H1 (cell line): ENCODE measurements around the gene GBA2. TPM values are rescaled to one million over a fixed set of nuclear protein-coding genes. Genes with fewer than 3 reads are reported as not detected.

Experiments used
- CTCF ChIA-PET: fragments of 300-600 bp; sonication (Branson Sonifier 250); formaldehyde crosslinking; loops from one replicate; lab custom pipeline; 2021; ENCODE audit not compliant: partially characterized antibody; lab: Charles Lee
- POLR2A ChIA-PET: fragments of 300-600 bp; sonication (Branson Sonifier 250); formaldehyde crosslinking; loops from one replicate; lab custom pipeline; 2021; ENCODE audit warnings: inconsistent platforms; ENCODE audit not compliant: partially characterized antibody; lab: Charles Lee
- DNase-seq, 2 experiments: peaks; one replicate each; pipeline versions ENCODE4 v3.0.0 to v3.0.0-alpha.2; 2010 to 2022; ENCODE audit warnings: low spot score in 2 of 2, low read depth in 1 of 2, mixed read lengths in 1 of 2
- FAIRE-seq: peaks from 2 replicates; lab custom pipeline; 2011; peaks lifted over from hg19 to GRCh38; lab: Jason Lieb, UNC
- H2AFZ ChIP-seq: 2 replicates; pipeline ENCODE4 v1.8.1; 2012; ENCODE audit warnings: low read length, inconsistent platforms
- H2AK5ac ChIP-seq: 2 replicates; pipeline ENCODE4 v1.6.1; 2013; ENCODE audit warnings: low read depth, low read length
- H2BK120ac ChIP-seq: replicated peaks from 2 replicates; pipeline ENCODE3; 2013; ENCODE audit warnings: low read depth, low read length, inconsistent platforms
- H2BK12ac ChIP-seq: 2 replicates; pipeline ENCODE4 v1.6.1; 2013; ENCODE audit warnings: low read depth, low read length
- H2BK15ac ChIP-seq: 2 replicates; pipeline ENCODE4 v1.6.1; 2013; ENCODE audit warnings: low read length
- H2BK20ac ChIP-seq: 2 replicates; pipeline ENCODE4 v1.6.1; 2013; ENCODE audit warnings: low read length
- H2BK5ac ChIP-seq: 2 replicates; pipeline ENCODE4 v1.6.1; 2013; ENCODE audit warnings: low read depth, low read length
- H3K14ac ChIP-seq: 2 replicates; pipeline ENCODE4 v1.6.1; 2013; ENCODE audit warnings: inconsistent platforms; ENCODE audit not compliant: insufficient read length
- H3K18ac ChIP-seq: 2 replicates; pipeline ENCODE4 v1.6.1; 2013; ENCODE audit warnings: low read length; ENCODE audit errors: extremely low read depth
- H3K23ac ChIP-seq: 2 replicates; pipeline ENCODE4 v1.6.1; 2013; ENCODE audit warnings: inconsistent platforms; ENCODE audit not compliant: insufficient read length
- H3K23me2 ChIP-seq: 2 replicates; pipeline ENCODE4 v1.6.1; 2013; ENCODE audit warnings: low read depth, low read length
- H3K27ac ChIP-seq: 2 replicates; pipeline ENCODE4 v1.6.1; 2011; ENCODE audit warnings: low read depth, low read length, inconsistent platforms
- H3K27me3 ChIP-seq, 4 experiments: replicated peaks in 1 of 4; 1 replicate in 1 of 4; 2 replicates in 3 of 4; pipeline versions ENCODE4 v1.6.1 to v1.8.1; 2011 to 2013; ENCODE audit warnings: low read length in 3 of 4, mild to moderate bottlenecking in 3 of 4, inconsistent platforms in 2 of 4, mixed read lengths in 2 of 4, moderate library complexity in 1 of 4; ENCODE audit not compliant: control insufficient read depth in 3 of 4, insufficient read depth in 3 of 4; ENCODE audit errors: extremely low read depth in 1 of 4
- H3K36me3 ChIP-seq, 4 experiments: 2 replicates each; pipeline versions ENCODE4 v1.6.1 to v1.8.1; 2011 to 2013; ENCODE audit warnings: mild to moderate bottlenecking in 4 of 4, low read length in 3 of 4, moderate library complexity in 2 of 4, control low read depth in 1 of 4, inconsistent platforms in 1 of 4; ENCODE audit not compliant: insufficient read depth in 4 of 4, control insufficient read depth in 2 of 4
- H3K4ac ChIP-seq: replicated peaks from 2 replicates; pipeline ENCODE3; 2013; ENCODE audit warnings: low read length, low read depth, mixed read lengths, inconsistent platforms; ENCODE audit not compliant: insufficient read length
- H3K4me1 ChIP-seq, 4 experiments: replicated peaks in 1 of 4; 1 replicate in 1 of 4; 2 replicates in 3 of 4; pipeline versions ENCODE4 v1.6.1 to v1.8.1; 2011 to 2013; ENCODE audit warnings: low read length in 3 of 4, inconsistent platforms in 2 of 4, mixed read lengths in 1 of 4; ENCODE audit not compliant: insufficient read depth in 4 of 4, control insufficient read depth in 3 of 4
- H3K4me2 ChIP-seq, 2 experiments: 2 replicates each; pipeline versions ENCODE4 v1.6.1 to v1.8.1; 2011 to 2013; ENCODE audit warnings: low read depth in 2 of 2, low read length in 2 of 2, control low read depth in 1 of 2, inconsistent platforms in 1 of 2, mild to moderate bottlenecking in 1 of 2; ENCODE audit not compliant: insufficient read depth in 1 of 2
- H3K4me3 ChIP-seq, 4 experiments: fragments of 200-600, 300-600 bp in 1 of 4; sonication (generic), shearing (Covaris generic), sonication (Bioruptor Twin) in 1 of 4; 2 replicates each; pipeline versions ENCODE4 v1.5.1 to v1.8.1; 2011 to 2016; ENCODE audit warnings: low read length in 4 of 4, low read depth in 3 of 4, control low read depth in 2 of 4, inconsistent platforms in 2 of 4, mild to moderate bottlenecking in 2 of 4, mixed read lengths in 1 of 4, moderate library complexity in 1 of 4; ENCODE audit not compliant: insufficient read depth in 2 of 4; ENCODE audit errors: extremely low read depth in 1 of 4
- H3K56ac ChIP-seq: replicated peaks from 2 replicates; pipeline ENCODE3; 2013; ENCODE audit warnings: low read depth, mild to moderate bottlenecking, mixed read lengths, low read length, inconsistent platforms; ENCODE audit not compliant: insufficient read length
- H3K79me1 ChIP-seq: 2 replicates; pipeline ENCODE4 v1.6.1; 2013; ENCODE audit warnings: low read depth, low read length, control low read depth
- H3K79me2 ChIP-seq, 2 experiments: 2 replicates each; pipeline versions ENCODE4 v1.6.1 to v1.8.1; 2012 to 2013; ENCODE audit warnings: low read length in 2 of 2, mild to moderate bottlenecking in 2 of 2, inconsistent platforms in 1 of 2; ENCODE audit not compliant: insufficient read depth in 2 of 2, control insufficient read depth in 1 of 2
- H3K9ac ChIP-seq, 4 experiments: replicated peaks in 1 of 4; 1 replicate in 1 of 4; 2 replicates in 3 of 4; pipeline versions ENCODE4 v1.6.1 to v1.8.1; 2011 to 2013; ENCODE audit warnings: low read depth in 3 of 4, low read length in 3 of 4, control low read depth in 2 of 4, mild to moderate bottlenecking in 2 of 4, moderate library complexity in 2 of 4, inconsistent platforms in 1 of 4; ENCODE audit errors: extremely low read depth in 1 of 4
- H3K9me3 ChIP-seq, 2 experiments: 2 replicates each; pipeline versions ENCODE4 v1.6.1 to v1.8.1; 2012 to 2013; ENCODE audit warnings: mild to moderate bottlenecking in 2 of 2, moderate library complexity in 2 of 2, control low read depth in 1 of 2, inconsistent platforms in 1 of 2, low read depth in 1 of 2, low read length in 1 of 2, mixed read lengths in 1 of 2; ENCODE audit not compliant: insufficient read depth in 2 of 2
- H4K20me1 ChIP-seq, 2 experiments: replicated peaks in 1 of 2; 2 replicates each; pipeline versions ENCODE3 to v1.8.1; 2011 to 2013; ENCODE audit warnings: inconsistent platforms in 2 of 2, low read length in 2 of 2, mild to moderate bottlenecking in 1 of 2; ENCODE audit not compliant: insufficient read depth in 2 of 2, control insufficient read depth in 1 of 2
- H4K5ac ChIP-seq: 2 replicates; pipeline ENCODE4 v1.6.1; 2013; ENCODE audit warnings: low read length, low read depth, mixed read lengths, inconsistent platforms; ENCODE audit not compliant: insufficient read length
- H4K8ac ChIP-seq: 2 replicates; pipeline ENCODE4 v1.8.0; 2013; ENCODE audit warnings: mild to moderate bottlenecking, moderate library complexity, low read length, inconsistent platforms; ENCODE audit not compliant: insufficient read depth; ENCODE audit errors: extremely low read depth
- H4K91ac ChIP-seq: replicated peaks from 2 replicates; pipeline ENCODE3; 2013; ENCODE audit warnings: low read length, mixed read lengths, inconsistent platforms; ENCODE audit not compliant: insufficient read length
- CHD1 ChIP-seq: IDR thresholded peaks from 2 replicates; pipeline ENCODE4 v1.6.1; 2012; ENCODE audit warnings: low read depth, low read length, improper control_type of control experiment
- CTBP2 ChIP-seq: IDR thresholded peaks from 2 replicates; pipeline ENCODE4 v1.7.0; 2011; ENCODE audit warnings: borderline replicate concordance, mild to moderate bottlenecking, moderate library complexity, mixed read lengths, low read length; ENCODE audit not compliant: insufficient read depth, insufficient read length
- WGBS, 2 experiments: shearing (Covaris generic) in 1 of 2; methylation state at CpG; one replicate each; pipeline versions ENCODE4 v1.1.6 to v1.1.7; 2013 to 2015; ENCODE audit warnings: low lambda C conversion rate in 2 of 2, mixed read lengths in 2 of 2, inconsistent platforms in 1 of 2, low coverage in 1 of 2, missing lambda C conversion rate in 1 of 2; ENCODE audit not compliant: insufficient replicate concordance in 2 of 2, insufficient coverage in 1 of 2, insufficient read length in 1 of 2; ENCODE audit errors: extremely low coverage in 1 of 2, missing lambda C conversion rate in 1 of 2; 5-methylcytosine and 5-hydroxymethylcytosine counted together
- polyA plus RNA-seq, 7 experiments: library from polyadenylated mRNA; depleted of rRNA in 3 of 7; stranded (reverse) in 5 of 7; unstranded in 2 of 7; fragments of >200 nt in 5 of 7; fragments of 200-250 nt in 2 of 7; gene quantifications; 1 replicate in 5 of 7; 2 replicates in 1 of 7; 4 replicates in 1 of 7; pipeline versions ENCODE4 v1.2.1 to v1.2.3, GENCODE V29; 2011 to 2013; ENCODE audit warnings: missing spikeins in 2 of 7, mixed read lengths in 2 of 7
- total RNA-seq: library from RNA; stranded (reverse); fragmentation: NEBNext Ultra II Directional; extraction: Animal tissue kit (Norgen Biotek cat#: 25700); gene quantifications from 2 replicates; pipeline ENCODE4 v1.2.1, GENCODE V29; 2021

Gene GBA2
- total and polyA plus RNA-seq, 2 of the 8 experiments (the other 6 are each of a cell fraction or from before 2014, with no cell fraction given), result 64.2 to 71.9 TPM

- H3K9me3 ChIP-seq, result no peaks in the 10 kb centered on the region
- no peak overlapping the region for H2BK120ac ChIP-seq
- CTCF ChIA-PET, result interaction anchor here (0.6 to 2.6 kb wide), 10 partner anchors 15 to 137 kb away, joined by 3 to 26 read pairs (median 4); partner anchors contain the start of genes HINT2 and SPAG8
- no peak overlapping the region for H3K9ac ChIP-seq
- H3K18ac ChIP-seq, result no peak overlapping the region
- POLR2A ChIA-PET, result interaction anchor here (1.1 to 3.9 kb wide), 4 partner anchors 16 to 57 kb away, joined by 3 to 38 read pairs (median 5); partner anchors contain the start of genes HINT2 and SPAG8
- DNase-seq, result no peak
- H3K79me1 ChIP-seq, result no peaks in the 10 kb centered on the region
- H4K20me1 ChIP-seq, result no peaks in the 10 kb centered on the region
- no peak overlapping the region for H3K4me3 ChIP-seq
- H3K79me2 ChIP-seq, result no peaks in the 10 kb centered on the region
- FAIRE-seq, result no peak
- H2BK15ac ChIP-seq, result no peak overlapping the region
- no peak overlapping the region for H3K23ac ChIP-seq
- peaks cover 0 to 10% (median 0%) of the 10 kb centered on the region in 4 experiments; a peak in 4 of 7 replicates for H3K27me3 ChIP-seq
- H3K23me2 ChIP-seq, result peaks cover 5% of the 10 kb centered on the region; the same call in 1 of the 2 replicates
- no peak overlapping the region for H3K56ac ChIP-seq
- peaks cover 5 to 13% (median 7%) of the 10 kb centered on the region in 4 experiments; a peak in 6 of 7 replicates for H3K4me1 ChIP-seq
- no peak overlapping the region for H2BK20ac ChIP-seq
- H4K8ac ChIP-seq, result no peak overlapping the region
- no peak overlapping the region; a peak in 1 of 4 replicates for H3K4me2 ChIP-seq
- H4K91ac ChIP-seq, result no peak overlapping the region
- H2BK5ac ChIP-seq, result no peak overlapping the region
- no peak overlapping the region for H2AK5ac ChIP-seq
- no peak overlapping the region for H2AFZ ChIP-seq
- H3K36me3 ChIP-seq, result no peaks in the 10 kb centered on the region
- WGBS, 2 experiments, result 83% methylated on average over 2 of the region's 2 CpGs; no CpG with 5 or more reads in 1 of the 2 experiments
- no peak overlapping the region for H4K5ac ChIP-seq
- no peak overlapping the region for H3K14ac ChIP-seq
- no peak overlapping the region for H3K4ac ChIP-seq
- H2BK12ac ChIP-seq, result no peak overlapping the region
- no peak overlapping the region for H3K27ac ChIP-seq
- no peak for TF ChIP-seq CTBP2
- TF ChIP-seq CHD1, result no peak
Measured at GRCh38 chr9:35793461-35793860, 44.4 kb upstream of the GBA2 start.
